NOMO-1 treated with dmso at 0.1 percent for 144 hours (cell line): ENCODE results near the gene EMCN.
"Not testable (repeated sequence)": the region's sequence is repeated elsewhere in the genome, so short reads cannot be mapped to it uniquely, and the experiment has no call there.

ENCODE experiments used
- DNase-seq: peaks from one replicate; lab custom pipeline; 2025; ENCODE audit not compliant: unreplicated experiment; lab: John Stamatoyannopoulos, UW

The EMCN gene

GRCh38 chr4:100517864-100518341 lies at the start of gene EMCN:
Gene EMCN, minus strand, starts transcription at chr4:100518022. Its CDS starts 108 bp downstream, at chr4:100517914.
- no peak for DNase-seq

- DNase-seq = no peak
Observed at GRCh38 chr4:100566396-100566795, 48.6 kb upstream of the EMCN start.

GRCh38 chr4:100557306-100557705 lies 39.5 kb upstream of the EMCN start:
- DNase-seq = no peak

GRCh38 chr4:100555611-100556337 lies 38.0 kb upstream of the EMCN start:
- DNase-seq = no peak

- no peak for DNase-seq
Observed at GRCh38 chr4:100548200-100548560, 30.4 kb upstream of the EMCN start.

GRCh38 chr4:100547541-100548199 lies 29.8 kb upstream of the EMCN start:
- no peak for DNase-seq

GRCh38 chr4:100545427-100545826 lies 27.6 kb upstream of the EMCN start:
- no peak for DNase-seq

GRCh38 chr4:100540131-100540530 lies 22.3 kb upstream of the EMCN start:
- no peak for DNase-seq

GRCh38 chr4:100539706-100540105 lies 21.9 kb upstream of the EMCN start:
- DNase-seq = no peak

GRCh38 chr4:100533741-100534140 lies 15.9 kb upstream of the EMCN start:
- DNase-seq = no peak

GRCh38 chr4:100530161-100530560 lies 12.3 kb upstream of the EMCN start:
- not testable (repeated sequence) for DNase-seq

- DNase-seq = no peak
Observed at GRCh38 chr4:100525686-100526085, 7.9 kb upstream of the EMCN start.

- DNase-seq = no peak
Observed at GRCh38 chr4:100519205-100519604, 1.4 kb upstream of the EMCN start.

GRCh38 chr4:100516225-100516624 lies 1.6 kb downstream of the EMCN start:
- no peak for DNase-seq

- DNase-seq = no peak
Observed at GRCh38 chr4:100511896-100512295, 5.9 kb downstream of the EMCN start.

GRCh38 chr4:100510551-100510950 lies 7.3 kb downstream of the EMCN start:
- no peak for DNase-seq

- DNase-seq = no peak
Observed at GRCh38 chr4:100509386-100509785, 8.4 kb downstream of the EMCN start.

- DNase-seq = no peak
Observed at GRCh38 chr4:100508691-100509090, 9.1 kb downstream of the EMCN start.

- no peak for DNase-seq
Observed at GRCh38 chr4:100504086-100504874, 13.5 kb downstream of the EMCN start.

GRCh38 chr4:100497791-100498190 lies 20.0 kb downstream of the EMCN start:
- no peak for DNase-seq

GRCh38 chr4:100495074-100495473 lies 22.7 kb downstream of the EMCN start:
- no peak for DNase-seq

- no peak for DNase-seq
Observed at GRCh38 chr4:100494166-100494565, 23.7 kb downstream of the EMCN start.
